ENCODE measurements around the gene NCS1.

- TF ChIP-seq POLR2AphosphoS5 (IDR thresholded peaks at IDR 0.05; ENCODE audit: borderline replicate concordance, low read depth, low read length) (no peak), EZH2 (IDR thresholded peaks at IDR 0.05) (no peak)
Observed at GRCh38 chr9:130167927-130168326, 4.3 kb upstream of the NCS1 start.
